Activated naive CD8-positive, alpha-beta T cell treated with anti-CD3 and anti-CD28 coated beads, Interleukin-2, amount 50 U/mL, for 16 hours (primary cell): ENCODE results near the gene FBXW8.
A peak's percentile ranks its signal among the peaks of the same experiment; 100 is the strongest.

Experiments used
- DNase-seq: peaks from one replicate; pipeline ENCODE4 v3.0.0-alpha.2; 2020; ENCODE audit warnings: low read depth, low spot score

FBXW8 gene, protein sequence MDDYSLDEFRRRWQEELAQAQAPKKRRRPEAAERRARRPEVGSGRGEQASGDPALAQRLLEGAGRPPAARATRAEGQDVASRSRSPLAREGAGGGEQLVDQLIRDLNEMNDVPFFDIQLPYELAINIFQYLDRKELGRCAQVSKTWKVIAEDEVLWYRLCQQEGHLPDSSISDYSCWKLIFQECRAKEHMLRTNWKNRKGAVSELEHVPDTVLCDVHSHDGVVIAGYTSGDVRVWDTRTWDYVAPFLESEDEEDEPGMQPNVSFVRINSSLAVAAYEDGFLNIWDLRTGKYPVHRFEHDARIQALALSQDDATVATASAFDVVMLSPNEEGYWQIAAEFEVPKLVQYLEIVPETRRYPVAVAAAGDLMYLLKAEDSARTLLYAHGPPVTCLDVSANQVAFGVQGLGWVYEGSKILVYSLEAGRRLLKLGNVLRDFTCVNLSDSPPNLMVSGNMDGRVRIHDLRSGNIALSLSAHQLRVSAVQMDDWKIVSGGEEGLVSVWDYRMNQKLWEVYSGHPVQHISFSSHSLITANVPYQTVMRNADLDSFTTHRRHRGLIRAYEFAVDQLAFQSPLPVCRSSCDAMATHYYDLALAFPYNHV

DNA sequence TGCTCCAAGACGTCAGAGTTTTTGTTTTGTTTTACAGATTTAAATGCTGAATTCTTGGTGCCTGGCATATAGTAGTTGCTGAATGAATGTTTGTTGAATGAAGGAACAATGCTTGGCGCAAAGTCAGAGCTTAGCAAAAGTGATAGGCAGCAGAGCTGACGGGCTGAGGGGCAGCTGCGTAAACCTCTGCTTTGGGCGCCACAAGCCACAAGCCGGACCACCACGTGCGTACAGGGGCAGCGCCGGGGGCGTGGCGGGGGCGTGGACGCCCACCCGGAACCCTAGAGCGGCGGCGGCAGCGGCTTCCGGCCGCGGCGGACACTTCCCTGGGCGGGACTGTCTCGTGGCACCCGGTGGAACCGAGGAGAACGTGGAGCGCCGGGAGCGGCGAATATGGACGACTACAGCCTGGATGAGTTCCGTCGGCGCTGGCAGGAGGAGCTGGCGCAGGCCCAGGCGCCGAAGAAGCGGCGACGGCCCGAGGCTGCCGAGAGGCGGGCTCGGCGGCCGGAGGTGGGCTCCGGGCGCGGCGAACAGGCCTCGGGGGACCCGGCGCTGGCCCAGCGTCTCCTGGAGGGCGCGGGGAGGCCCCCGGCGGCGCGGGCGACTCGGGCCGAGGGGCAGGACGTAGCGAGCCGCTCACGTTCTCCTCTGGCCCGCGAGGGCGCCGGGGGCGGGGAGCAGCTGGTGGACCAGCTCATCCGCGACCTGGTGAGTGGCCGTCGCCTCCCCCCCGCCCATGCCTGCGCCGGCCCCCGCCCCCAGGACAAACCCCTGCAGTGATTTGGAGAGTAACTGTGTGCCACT lies at the start of gene FBXW8:
Gene FBXW8 (plus strand): TSS at position 306 of the 807 bp plus-strand sequence. CDS start 88 bp downstream, at position 394.
- peak; percentile 37 for DNase-seq

GRCh38 chr12:116861320-116861719 lies 49.4 kb upstream of the FBXW8 start:
- no peak for DNase-seq

- no peak for DNase-seq
Measured at GRCh38 chr12:116862167-116862566, 48.6 kb upstream of the FBXW8 start.

DNA sequence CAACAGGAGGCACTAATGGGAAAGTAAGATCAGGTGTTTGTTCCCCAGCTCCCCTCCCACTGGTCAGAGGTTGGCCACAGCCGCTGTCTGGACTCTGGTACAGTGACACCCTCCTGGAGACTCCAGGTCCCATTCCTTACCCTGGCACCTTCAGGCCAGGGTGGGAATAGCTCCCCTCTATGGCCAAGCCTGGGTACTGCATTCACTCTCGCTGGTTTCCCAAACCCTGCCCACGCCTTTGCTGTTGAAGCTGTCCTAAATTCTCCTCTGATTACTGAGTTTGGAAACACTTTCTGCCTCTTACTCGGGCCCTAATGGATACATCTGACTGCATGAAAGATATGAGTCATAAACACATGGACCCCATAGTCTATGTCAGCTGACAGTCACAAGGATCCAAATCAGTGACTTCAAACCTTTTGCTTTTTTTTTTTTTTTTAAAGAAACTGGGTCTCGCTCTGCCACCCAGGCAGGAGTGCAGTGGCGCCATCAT lies 47.4 kb upstream of the FBXW8 start:
- DNase-seq: no peak

- DNase-seq: no peak
Measured at GRCh38 chr12:116864371-116865160, 46.2 kb upstream of the FBXW8 start.

- DNase-seq: no peak
Measured at GRCh38 chr12:116867523-116867922, 43.2 kb upstream of the FBXW8 start.

- no peak for DNase-seq
Measured at GRCh38 chr12:116870306-116870705, 40.4 kb upstream of the FBXW8 start.

GRCh38 chr12:116874324-116874995 lies 36.3 kb upstream of the FBXW8 start:
- DNase-seq: no peak

GRCh38 chr12:116876151-116876869 lies 34.4 kb upstream of the FBXW8 start:
- no peak for DNase-seq

- no peak for DNase-seq
Measured at GRCh38 chr12:116878567-116879508, 31.9 kb upstream of the FBXW8 start.

DNA sequence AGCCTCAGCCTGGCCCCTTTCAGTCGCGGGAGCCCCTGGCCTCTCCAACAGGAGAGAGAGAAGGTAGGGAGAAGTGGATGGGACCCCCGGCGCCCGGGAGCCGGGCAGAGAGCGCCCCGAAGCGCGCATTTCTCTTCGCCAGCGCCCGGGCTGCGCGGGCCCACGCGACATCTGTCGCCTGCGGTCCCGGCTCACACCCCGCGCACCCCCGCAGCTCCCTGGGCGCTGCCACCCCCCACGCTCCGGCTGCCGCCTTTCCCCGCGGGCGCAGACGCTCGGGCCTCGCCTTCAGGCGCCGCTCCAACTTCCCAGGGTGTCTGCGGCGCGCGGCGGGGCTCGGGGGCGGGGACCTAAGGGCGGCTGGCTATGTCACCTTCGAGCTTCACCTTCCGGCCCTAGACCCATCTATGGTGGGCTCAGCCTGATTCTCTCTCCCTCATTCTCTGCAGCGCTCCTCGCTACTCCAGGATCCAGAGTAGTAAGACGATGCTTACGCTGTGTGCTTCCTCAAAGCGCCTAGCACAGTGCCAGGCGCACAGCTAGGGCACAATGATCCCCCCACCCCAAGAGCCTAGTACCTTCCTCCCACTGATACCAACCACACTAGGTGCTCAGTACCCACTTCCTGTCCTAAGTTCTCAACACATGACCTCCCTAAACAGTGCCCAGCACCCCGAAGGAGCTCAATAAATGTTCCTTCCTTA lies 31.1 kb upstream of the FBXW8 start:
- no peak for DNase-seq

DNA sequence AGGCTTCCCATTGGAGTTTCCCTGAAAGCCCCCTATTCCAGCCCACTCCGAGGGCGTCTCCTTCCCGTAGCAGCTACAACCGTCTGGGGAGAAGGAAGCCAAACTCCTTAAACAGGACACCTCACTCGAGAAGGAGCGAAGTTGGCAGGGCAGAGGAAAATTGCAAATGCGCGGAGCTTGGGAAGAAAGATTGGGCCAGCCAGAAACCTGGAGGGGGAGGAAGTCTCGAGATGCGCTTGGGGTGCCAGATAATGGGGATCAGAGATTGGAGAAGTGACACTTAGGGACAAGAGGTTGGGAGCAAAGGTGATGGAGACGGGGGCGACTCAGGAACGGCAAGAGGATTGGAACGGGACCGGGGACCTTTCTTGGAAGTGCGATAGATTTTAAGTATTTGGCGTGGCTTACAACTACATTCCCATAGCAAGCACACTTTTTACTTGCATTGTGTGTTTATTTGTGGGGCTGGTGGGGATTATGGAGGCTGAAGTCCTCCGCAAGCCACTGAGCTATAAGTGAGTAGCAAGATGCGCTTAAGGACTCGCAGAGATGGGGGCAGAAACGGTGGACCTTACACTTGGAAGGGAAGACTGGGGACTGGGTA lies 30.4 kb upstream of the FBXW8 start:
- no peak for DNase-seq

GRCh38 chr12:116880817-116881324 lies 29.9 kb upstream of the FBXW8 start:
- DNase-seq: no peak

GRCh38 chr12:116881325-116881876 lies 29.3 kb upstream of the FBXW8 start, which contains the start of gene HRK:
Gene HRK (minus strand): TSS chr12:116881441. CDS start chr12:116881307, 134 bp downstream.
- no peak for DNase-seq

DNA sequence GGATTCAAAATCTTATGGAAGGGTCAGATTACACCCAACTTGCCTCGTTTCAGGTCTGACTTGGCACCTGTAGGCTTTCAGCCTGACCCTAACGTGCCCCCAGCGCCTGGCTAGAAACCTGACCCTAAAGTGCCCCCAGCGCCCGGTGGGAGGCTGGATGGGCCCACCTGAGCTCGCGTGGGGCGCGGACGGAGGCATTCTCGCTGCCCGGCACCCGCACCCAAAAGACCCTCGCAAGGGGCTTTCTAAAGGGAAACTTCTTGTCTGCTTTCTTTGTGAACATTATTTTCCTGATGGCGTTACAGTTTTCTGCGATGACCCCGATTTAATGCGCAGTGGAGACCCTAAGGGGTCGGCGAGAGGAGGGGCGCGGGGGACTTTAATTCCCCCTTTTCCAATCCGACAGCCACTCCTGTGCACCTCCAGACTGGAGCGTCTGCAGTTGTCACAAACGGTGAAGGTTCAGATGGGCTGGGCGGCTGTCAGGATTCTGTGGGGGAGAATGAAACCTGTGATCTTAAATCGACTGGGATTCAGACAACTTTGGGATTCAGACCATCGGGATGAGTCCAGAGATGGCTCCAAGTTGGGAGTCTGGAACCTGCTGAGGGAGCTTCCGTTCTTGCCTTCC lies 28.8 kb upstream of the FBXW8 start:
- no peak for DNase-seq

DNA sequence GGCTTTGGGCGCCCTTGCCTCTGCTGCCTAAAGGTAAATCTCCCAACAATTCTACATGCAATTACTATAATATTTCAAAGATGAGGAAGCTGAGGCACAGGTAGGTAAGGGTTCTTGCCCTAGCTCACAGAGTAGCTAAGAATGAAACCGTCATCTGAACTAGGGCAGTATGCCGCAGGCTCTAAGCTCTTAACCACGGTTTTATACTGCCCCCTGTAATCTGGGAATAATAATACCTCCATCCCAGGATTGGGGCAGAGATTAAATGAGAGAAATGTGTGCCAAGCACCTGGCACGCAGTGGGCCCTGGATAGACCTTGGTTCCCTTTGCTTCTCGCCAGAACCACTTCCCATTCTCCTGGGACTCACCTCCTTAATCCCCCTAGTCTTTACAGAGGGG lies 28.0 kb upstream of the FBXW8 start:
- DNase-seq: no peak

GRCh38 chr12:116884871-116885270 lies 25.9 kb upstream of the FBXW8 start:
- no peak for DNase-seq
